Measurements from ENCODE around the gene ACTG2. TPM values are rescaled to one million over a fixed set of nuclear protein-coding genes. Genes with fewer than 3 reads are reported as not detected.
"Not testable (repeated sequence)": the region's sequence is repeated elsewhere in the genome, so short reads cannot be mapped to it uniquely, and the experiment has no call there.

The ACTG2 gene
- 0.10 TPM for total RNA-seq

GRCh38 chr2:73892631-73893329 lies at the start of gene ACTG2:
Gene ACTG2 (plus strand): TSS chr2:73893008. CDS start chr2:73901312, 8,304 bp downstream.
- Histone ChIP-seq H3K27me3 (ENCODE audit: insufficient read depth, low read length) (no peaks in the 10 kb centered on the region), H3K9me3 (ENCODE audit: low read depth, low read length) (no peaks in the 10 kb centered on the region), H3K4me3 (ENCODE audit: low read length) (no peak within 1 kb of the TSS), H3K4me1 (ENCODE audit: insufficient read depth, low read length) (peaks cover 18% of the 10 kb centered on the region)

- Histone ChIP-seq H3K27me3 (ENCODE audit: insufficient read depth, low read length) (no peaks in the 10 kb centered on the region), H3K4me3 (ENCODE audit: low read length) (no peak overlapping the region), H3K9me3 (ENCODE audit: low read depth, low read length) (no peaks in the 10 kb centered on the region), H3K4me1 (ENCODE audit: insufficient read depth, low read length) (no peaks in the 10 kb centered on the region)
These were observed 48.7 kb upstream of the ACTG2 start for GRCh38 chr2:73844087-73844486.

GRCh38 chr2:73850009-73850408 lies 42.8 kb upstream of the ACTG2 start:
- Histone ChIP-seq H3K4me3 (ENCODE audit: low read length) (no peak overlapping the region), H3K27me3 (ENCODE audit: insufficient read depth, low read length) (no peaks in the 10 kb centered on the region), H3K9me3 (ENCODE audit: low read depth, low read length) (no peaks in the 10 kb centered on the region), H3K4me1 (ENCODE audit: insufficient read depth, low read length) (no peaks in the 10 kb centered on the region)

- no peaks in the 10 kb centered on the region for H3K27me3 ChIP-seq (ENCODE audit: insufficient read depth, low read length)
- H3K4me1 ChIP-seq (ENCODE audit: insufficient read depth, low read length), result no peaks in the 10 kb centered on the region
- H3K4me3 ChIP-seq (ENCODE audit: low read length), result no peak overlapping the region
- no peaks in the 10 kb centered on the region for H3K9me3 ChIP-seq (ENCODE audit: low read depth, low read length)
These were observed 41.5 kb upstream of the ACTG2 start for GRCh38 chr2:73851274-73851673.

- no peak overlapping the region for H3K4me3 ChIP-seq (ENCODE audit: low read length)
- H3K4me1 ChIP-seq (ENCODE audit: insufficient read depth, low read length), result no peaks in the 10 kb centered on the region
- H3K9me3 ChIP-seq (ENCODE audit: low read depth, low read length), result no peaks in the 10 kb centered on the region
- no peaks in the 10 kb centered on the region for H3K27me3 ChIP-seq (ENCODE audit: insufficient read depth, low read length)
These were observed 40.8 kb upstream of the ACTG2 start for GRCh38 chr2:73852020-73852419.

- Histone ChIP-seq H3K4me1 (ENCODE audit: insufficient read depth, low read length) (no peaks in the 10 kb centered on the region), H3K4me3 (ENCODE audit: low read length) (no peak overlapping the region), H3K9me3 (ENCODE audit: low read depth, low read length) (no peaks in the 10 kb centered on the region), H3K27me3 (ENCODE audit: insufficient read depth, low read length) (no peaks in the 10 kb centered on the region)
These were observed 37.3 kb upstream of the ACTG2 start for GRCh38 chr2:73855526-73855925.

- Histone ChIP-seq H3K4me3 (ENCODE audit: low read length) (no peak overlapping the region), H3K27me3 (ENCODE audit: insufficient read depth, low read length) (no peaks in the 10 kb centered on the region), H3K9me3 (ENCODE audit: low read depth, low read length) (no peaks in the 10 kb centered on the region), H3K4me1 (ENCODE audit: insufficient read depth, low read length) (no peaks in the 10 kb centered on the region)
These were observed 36.6 kb upstream of the ACTG2 start for GRCh38 chr2:73856214-73856613.

- no peak overlapping the region for H3K4me3 ChIP-seq (ENCODE audit: low read length)
- H3K4me1 ChIP-seq (ENCODE audit: insufficient read depth, low read length), result no peaks in the 10 kb centered on the region
- no peaks in the 10 kb centered on the region for H3K9me3 ChIP-seq (ENCODE audit: low read depth, low read length)
- no peaks in the 10 kb centered on the region for H3K27me3 ChIP-seq (ENCODE audit: insufficient read depth, low read length)
These were observed 32.9 kb upstream of the ACTG2 start for GRCh38 chr2:73859721-73860586.

- H3K4me3 ChIP-seq (ENCODE audit: low read length), result no peak overlapping the region
- no peaks in the 10 kb centered on the region for H3K27me3 ChIP-seq (ENCODE audit: insufficient read depth, low read length)
- H3K4me1 ChIP-seq (ENCODE audit: insufficient read depth, low read length), result no peaks in the 10 kb centered on the region
- no peaks in the 10 kb centered on the region for H3K9me3 ChIP-seq (ENCODE audit: low read depth, low read length)
These were observed 29.8 kb upstream of the ACTG2 start for GRCh38 chr2:73862987-73863386.

- H3K4me1 ChIP-seq (ENCODE audit: insufficient read depth, low read length), result no peaks in the 10 kb centered on the region
- no peaks in the 10 kb centered on the region for H3K27me3 ChIP-seq (ENCODE audit: insufficient read depth, low read length)
- no peaks in the 10 kb centered on the region for H3K9me3 ChIP-seq (ENCODE audit: low read depth, low read length)
- H3K4me3 ChIP-seq (ENCODE audit: low read length), result no peak overlapping the region
These were observed 24.4 kb upstream of the ACTG2 start for GRCh38 chr2:73868204-73868978.

GRCh38 chr2:73870084-73870483 lies 22.7 kb upstream of the ACTG2 start:
- no peaks in the 10 kb centered on the region for H3K9me3 ChIP-seq (ENCODE audit: low read depth, low read length)
- H3K4me3 ChIP-seq (ENCODE audit: low read length), result no peak overlapping the region
- no peaks in the 10 kb centered on the region for H3K27me3 ChIP-seq (ENCODE audit: insufficient read depth, low read length)
- H3K4me1 ChIP-seq (ENCODE audit: insufficient read depth, low read length), result no peaks in the 10 kb centered on the region

- Histone ChIP-seq H3K4me3 (ENCODE audit: low read length) (no peak overlapping the region), H3K9me3 (ENCODE audit: low read depth, low read length) (no peaks in the 10 kb centered on the region), H3K4me1 (ENCODE audit: insufficient read depth, low read length) (peaks cover 12% of the 10 kb centered on the region), H3K27me3 (ENCODE audit: insufficient read depth, low read length) (no peaks in the 10 kb centered on the region)
These were observed 15.6 kb upstream of the ACTG2 start for GRCh38 chr2:73877071-73877802.

- peaks cover 12% of the 10 kb centered on the region for H3K4me1 ChIP-seq (ENCODE audit: insufficient read depth, low read length)
- not testable (repeated sequence) for H3K9me3 ChIP-seq (ENCODE audit: low read depth, low read length); H3K4me3 ChIP-seq (ENCODE audit: low read length); H3K27me3 ChIP-seq (ENCODE audit: insufficient read depth, low read length)
These were observed 14.8 kb upstream of the ACTG2 start for GRCh38 chr2:73877984-73878383.

- H3K4me1 ChIP-seq (ENCODE audit: insufficient read depth, low read length), result no peaks in the 10 kb centered on the region
- H3K4me3 ChIP-seq (ENCODE audit: low read length), result no peak overlapping the region
- no peaks in the 10 kb centered on the region for H3K9me3 ChIP-seq (ENCODE audit: low read depth, low read length)
- H3K27me3 ChIP-seq (ENCODE audit: insufficient read depth, low read length), result no peaks in the 10 kb centered on the region
These were observed 7.4 kb upstream of the ACTG2 start for GRCh38 chr2:73885406-73885805.
